Iris pigment epithelial cell (primary cell): ENCODE results near the gene ELK3.

Source experiments
- DNase-seq: peaks from one replicate; pipeline ENCODE4 v3.0.0-alpha.2; 2011; ENCODE audit warnings: low read depth

Gene ELK3

DNA sequence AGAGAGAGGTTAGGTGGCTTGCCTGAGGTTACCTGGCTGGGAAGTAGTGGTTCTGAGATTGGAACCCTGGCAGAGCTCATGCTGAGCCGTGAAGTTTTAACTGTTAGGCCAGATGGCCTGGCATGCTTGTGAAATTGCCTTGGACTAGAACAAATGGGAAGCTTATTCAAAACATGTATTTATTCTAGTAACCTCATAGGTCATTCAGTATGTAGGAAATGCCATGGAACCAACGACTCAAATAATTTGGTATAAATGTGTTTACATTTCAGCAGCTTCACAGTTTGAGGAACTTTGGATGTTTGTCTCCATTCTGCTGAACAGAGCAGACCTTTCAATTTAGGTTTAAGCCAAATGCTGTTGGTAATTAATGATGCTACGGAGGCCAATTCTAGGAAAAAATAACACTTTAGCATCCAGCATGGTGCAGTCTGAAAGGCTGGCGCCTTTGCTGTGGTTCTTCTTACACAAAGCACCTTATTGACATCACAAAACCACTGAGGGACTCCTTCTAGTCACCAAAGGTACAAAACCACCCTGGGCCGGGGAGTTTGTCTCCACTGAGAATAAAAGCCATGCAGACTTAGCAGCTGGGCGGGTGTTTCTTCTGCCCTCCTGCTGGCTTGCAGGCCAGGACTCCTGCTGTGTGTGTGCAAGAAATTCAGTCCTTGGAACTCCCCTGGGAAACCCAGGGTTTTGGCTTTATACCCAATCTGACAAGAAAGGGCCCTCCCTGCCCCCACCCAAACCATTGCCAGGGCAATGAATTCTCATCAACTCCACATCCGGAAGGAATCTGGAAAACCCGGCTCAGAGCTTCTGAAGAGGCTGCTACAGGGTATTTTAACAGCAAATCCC is 64.2 kb downstream of the ELK3 start:
- peak; percentile 51 for DNase-seq

DNA sequence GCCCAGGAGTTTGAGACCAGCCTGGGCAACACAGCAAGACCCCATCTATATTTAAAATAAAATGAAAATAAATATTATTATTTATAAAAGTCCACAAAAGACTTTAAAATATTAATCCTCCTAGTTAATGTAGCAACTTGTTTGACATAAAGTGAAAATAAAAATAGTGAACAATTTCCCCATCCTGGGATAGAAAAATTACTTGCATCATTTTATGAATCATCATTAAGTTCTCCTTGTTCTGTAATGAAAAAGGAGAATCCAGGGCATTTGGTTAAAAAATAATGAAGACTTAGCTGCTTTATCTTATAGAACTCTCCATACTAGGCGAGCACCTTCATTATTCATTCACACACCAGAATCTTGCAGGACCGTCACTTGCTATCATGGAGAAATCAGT is 66.1 kb downstream of the ELK3 start:
- peak; percentile 32 for DNase-seq

GRCh38 chr12:96260644-96261043 is 66.5 kb downstream of the ELK3 start:
- DNase-seq = no peak

DNA sequence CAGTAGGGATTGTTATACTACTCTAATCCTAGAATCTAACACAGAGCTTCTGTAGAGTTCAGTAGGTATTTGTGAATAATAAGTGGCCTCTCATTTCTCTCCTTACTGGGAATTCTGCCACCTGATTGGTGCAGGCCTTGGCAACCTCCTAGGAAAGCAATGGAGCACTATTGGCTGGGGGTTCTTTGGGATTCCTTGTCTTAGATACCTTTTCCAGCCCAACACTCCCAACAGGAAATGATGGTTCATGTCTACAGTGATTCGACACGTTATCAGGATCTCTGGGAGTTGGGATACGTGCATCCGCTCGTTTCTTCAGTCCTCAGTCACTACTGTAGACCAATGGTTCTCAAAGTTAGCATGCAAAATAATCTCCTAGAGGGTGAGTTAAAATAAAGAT is 67.4 kb downstream of the ELK3 start:
- no peak for DNase-seq

- no peak for DNase-seq
Measured at GRCh38 chr12:96263449-96263902, 69.3 kb downstream of the ELK3 start.

DNA sequence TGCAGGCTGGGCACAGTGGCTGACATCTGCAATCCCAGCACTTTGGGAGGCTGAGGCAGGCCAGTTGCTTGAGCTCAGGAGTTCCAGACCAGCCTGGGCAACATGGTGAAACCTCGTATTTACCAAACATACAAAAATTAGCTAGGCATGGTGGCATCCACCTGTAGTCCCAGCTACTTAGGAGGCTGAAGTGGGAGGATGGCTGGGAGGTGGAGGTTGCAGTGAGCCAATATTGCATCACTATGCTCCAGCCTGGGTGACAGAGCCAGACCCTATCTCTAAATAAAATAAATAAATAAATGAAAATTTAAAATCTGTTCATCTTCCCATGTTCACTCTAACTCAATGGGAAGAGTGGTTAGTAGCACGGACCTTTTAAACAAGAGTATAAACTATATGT is 71.2 kb downstream of the ELK3 start:
- DNase-seq = no peak

GRCh38 chr12:96265836-96266235 is 71.7 kb downstream of the ELK3 start:
- no peak for DNase-seq

- no peak for DNase-seq
Measured at GRCh38 chr12:96266238-96266637, 72.1 kb downstream of the ELK3 start.

DNA sequence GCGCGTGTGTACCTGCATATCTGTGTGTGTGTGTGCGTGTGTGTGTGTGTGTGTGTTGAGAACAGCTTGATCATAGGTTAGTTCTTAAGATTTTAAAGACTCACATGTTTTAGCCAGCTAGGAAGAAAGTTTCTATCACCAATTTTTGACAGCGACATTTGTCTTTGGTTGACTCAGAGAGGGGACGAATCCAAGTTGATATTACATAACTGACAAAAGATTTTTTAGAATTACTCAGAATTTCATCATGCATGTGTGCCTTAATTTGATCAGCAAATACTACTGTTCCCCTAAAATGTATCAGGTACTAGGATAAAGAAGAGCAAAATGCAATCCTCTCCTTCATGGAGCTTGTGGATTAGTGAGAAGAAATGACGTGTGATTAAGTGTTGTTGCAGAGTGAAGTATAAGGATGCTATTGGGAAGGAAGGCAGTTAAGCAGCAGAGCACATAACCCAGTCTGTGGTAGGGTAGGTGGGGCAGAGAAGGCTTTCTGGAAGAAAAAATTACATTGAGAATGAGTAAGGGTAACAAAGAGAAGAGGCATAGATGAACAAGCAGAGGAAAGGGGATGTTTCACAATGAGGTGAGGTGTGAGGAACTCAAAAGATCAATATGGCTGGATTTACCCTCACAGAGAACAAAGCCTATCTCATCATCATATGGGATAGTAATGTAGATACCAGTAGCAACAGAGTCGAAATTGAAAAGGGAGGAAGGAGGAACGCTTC is 77.5 kb downstream of the ELK3 start:
- DNase-seq = no peak

GRCh38 chr12:96274331-96274730 is 80.2 kb downstream of the ELK3 start:
- DNase-seq = peak; percentile 76

DNA sequence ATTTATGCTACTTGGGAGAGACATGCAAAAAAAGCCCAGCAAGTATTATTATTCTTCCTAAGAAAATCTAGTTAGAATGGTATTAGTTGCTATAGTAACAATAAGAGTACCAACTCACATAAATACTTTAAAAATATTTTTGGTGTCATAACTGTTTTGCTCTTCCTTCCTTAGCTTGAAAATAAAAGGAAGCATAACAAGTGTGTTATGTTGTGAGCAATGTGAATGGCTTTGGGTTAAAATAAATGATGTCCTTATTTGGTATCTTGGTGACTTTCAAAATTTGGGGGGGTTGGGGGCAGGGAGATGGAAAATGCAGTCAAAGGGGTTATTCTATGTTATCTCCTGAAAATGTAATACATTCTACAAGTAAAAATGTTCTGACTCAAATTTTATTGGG is 91.0 kb downstream of the ELK3 start:
- DNase-seq = no peak

DNA sequence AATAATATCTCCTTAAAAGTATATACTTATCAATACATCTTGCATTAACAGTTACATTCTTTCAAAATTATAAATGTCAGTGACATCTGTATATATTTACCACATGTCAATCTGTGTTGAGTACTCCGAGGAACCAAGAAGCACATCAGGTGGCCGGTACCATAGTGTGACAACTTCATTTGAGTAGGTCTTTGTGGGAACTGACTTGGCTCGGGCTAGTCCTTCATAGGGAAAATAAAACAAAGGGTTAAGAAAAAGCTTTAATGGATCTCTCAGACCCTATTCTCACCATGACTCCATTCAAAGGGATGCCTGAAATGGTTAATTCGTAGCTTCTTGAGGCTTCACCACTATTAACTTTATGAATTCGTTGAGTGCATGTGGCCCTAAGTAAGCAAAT is 94.9 kb downstream of the ELK3 start:
- no peak for DNase-seq

DNA sequence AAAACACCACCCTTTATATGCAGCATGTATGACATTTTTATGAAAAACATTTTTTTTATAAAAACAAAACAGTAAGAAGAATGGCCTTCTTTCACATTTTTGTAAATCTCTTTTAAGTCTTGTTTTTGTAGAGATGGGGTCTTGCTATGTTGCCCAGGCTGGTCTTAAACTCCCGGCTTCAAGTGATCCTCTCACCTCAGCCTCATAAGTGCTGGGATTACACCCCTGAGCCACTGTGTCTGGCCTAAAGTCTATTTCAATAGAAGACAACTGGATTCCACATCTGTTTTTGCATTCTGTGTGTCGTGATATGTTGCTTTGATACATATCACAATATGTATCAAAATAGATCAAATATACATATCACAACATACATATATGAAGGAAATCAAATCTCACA is 98.9 kb downstream of the ELK3 start:
- DNase-seq = no peak

GRCh38 chr12:96294831-96295230 is 100.7 kb downstream of the ELK3 start:
- DNase-seq = peak; percentile 67

- DNase-seq = no peak
Measured at GRCh38 chr12:96295532-96296160, 101.5 kb downstream of the ELK3 start.

GRCh38 chr12:96297504-96297903 is 103.3 kb downstream of the ELK3 start:
- no peak for DNase-seq

GRCh38 chr12:96300064-96300463 is 105.9 kb downstream of the ELK3 start:
- no peak for DNase-seq

- DNase-seq = no peak
Measured at GRCh38 chr12:96301732-96302131, 107.6 kb downstream of the ELK3 start.

DNA sequence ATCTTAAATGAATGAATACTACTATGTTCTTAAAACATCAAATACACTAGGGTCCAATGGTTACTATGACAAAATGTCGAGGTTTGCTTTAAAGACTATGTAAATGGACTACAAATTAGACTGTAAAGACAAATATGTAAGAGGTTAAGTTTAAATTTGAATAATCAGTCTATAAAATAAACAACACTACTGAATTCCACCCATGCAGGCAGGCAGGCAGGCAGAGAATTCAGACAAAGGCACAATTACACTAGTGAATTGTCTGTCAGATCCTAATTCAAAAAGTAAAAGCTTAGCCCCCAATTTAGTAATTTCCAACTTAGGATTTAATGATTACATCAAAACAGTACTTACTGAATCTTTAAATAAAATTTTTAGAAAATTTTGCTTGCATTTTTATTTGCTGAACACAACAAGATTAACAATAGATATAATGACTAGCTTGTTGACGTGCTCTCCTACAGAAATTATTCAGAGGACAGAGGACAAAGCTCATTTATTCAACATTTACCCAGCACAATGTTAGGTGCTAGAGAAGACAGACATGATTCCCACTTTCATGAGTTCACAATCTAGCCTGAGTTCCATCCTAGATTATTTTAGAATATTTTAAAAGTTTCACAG is 108.6 kb downstream of the ELK3 start:
- no peak for DNase-seq

GRCh38 chr12:96303653-96304052 is 109.5 kb downstream of the ELK3 start:
- no peak for DNase-seq

GRCh38 chr12:96305665-96306064 is 111.5 kb downstream of the ELK3 start:
- DNase-seq = no peak

DNA sequence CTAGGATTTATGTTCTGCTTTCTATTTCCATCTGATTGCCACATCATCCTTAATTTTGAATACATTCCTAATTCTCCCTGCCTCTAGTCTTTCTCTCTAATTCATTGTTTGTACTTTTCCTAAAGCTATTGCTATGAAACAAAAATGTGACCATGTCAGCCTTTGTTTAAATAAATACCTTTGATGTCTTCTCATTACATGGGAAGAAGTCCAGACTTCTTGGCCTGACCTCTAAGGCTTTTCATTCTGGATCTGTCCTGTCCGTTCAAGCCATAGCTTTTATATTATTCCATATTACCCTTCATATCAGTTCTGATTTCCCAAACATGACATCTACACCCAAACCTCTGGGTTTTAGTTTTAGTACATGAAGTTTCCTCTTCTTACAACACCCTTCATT is 114.7 kb downstream of the ELK3 start:
- peak; percentile 36 for DNase-seq
